WTC11 (cell line): Measurements from ENCODE around the gene AGBL4.

Source experiments
- CTCF ChIP-seq: fragments of 200-600 bp; IDR thresholded peaks from 2 replicates; pipeline ENCODE4 v1.8.0; 2022; ENCODE audit warnings: antibody characterized with exemption
- FOXK1 ChIP-seq: sonication (generic); formaldehyde crosslinking; IDR thresholded peaks from 2 replicates; pipeline ENCODE4 v1.8.0; 2022; ENCODE audit warnings: mild to moderate bottlenecking, moderate library complexity, missing genetic modification reagents
- HMGA2 ChIP-seq: fragments of 250-450 bp; sonication (Bioruptor Pico); IDR thresholded peaks from 2 replicates; pipeline ENCODE4 v1.4.0; 2021; ENCODE audit warnings: mild to moderate bottlenecking, moderate library complexity
- JAZF1 ChIP-seq: fragments of 250-450 bp; sonication (Bioruptor Pico); IDR thresholded peaks from 2 replicates; pipeline ENCODE4 v1.9.0; 2021; ENCODE audit warnings: moderate library complexity, mild to moderate bottlenecking, inconsistent platforms
- MAX ChIP-seq: sonication (generic); formaldehyde crosslinking; IDR thresholded peaks from 2 replicates; pipeline ENCODE4 v1.8.0; 2022; ENCODE audit warnings: mild to moderate bottlenecking, missing genetic modification reagents
- PRDM15 ChIP-seq: sonication (generic); formaldehyde crosslinking; IDR thresholded peaks from 2 replicates; pipeline ENCODE4 v1.8.0; 2022; ENCODE audit warnings: missing genetic modification reagents
- USF2 ChIP-seq: sonication (generic); formaldehyde crosslinking; IDR thresholded peaks from 2 replicates; pipeline ENCODE4 v1.8.1; 2023; ENCODE audit warnings: mild to moderate bottlenecking, missing genetic modification reagents, moderate library complexity
- ZMAT4 ChIP-seq: fragments of 250-450 bp; sonication (Bioruptor Pico); IDR thresholded peaks from 2 replicates; pipeline ENCODE4 v1.9.0; 2021; ENCODE audit warnings: mild to moderate bottlenecking
- ZNF219 ChIP-seq: sonication (generic); formaldehyde crosslinking; IDR thresholded peaks from 2 replicates; pipeline ENCODE4 v1.8.0; 2023; ENCODE audit warnings: missing genetic modification reagents, mild to moderate bottlenecking, borderline replicate concordance

GRCh38 chr1:48808496-48808895, 1215.3 kb downstream of the AGBL4 start:
- TF ChIP-seq CTCF (no peak), USF2 (CRISPR knock-in tag) (no peak), FOXK1 (CRISPR knock-in tag) (no peak), PRDM15 (CRISPR knock-in tag) (no peak), ZNF219 (CRISPR knock-in tag) (no peak), JAZF1 (CRISPR knock-in tag) (no peak), ZMAT4 (CRISPR knock-in tag) (no peak), MAX (CRISPR knock-in tag) (no peak), HMGA2 (CRISPR knock-in tag) (no peak)
